GM18519 (cell line): ENCODE measurements around the gene MBP.

Source experiments
- ATAC-seq: cut with Tn5 transposase; IDR thresholded peaks from one replicate; pipeline ENCODE4 v1.9.1; 2021; ENCODE audit warnings: mild to moderate bottlenecking, moderate library complexity; ENCODE audit not compliant: unreplicated experiment, low FRiP score

The MBP gene

DNA sequence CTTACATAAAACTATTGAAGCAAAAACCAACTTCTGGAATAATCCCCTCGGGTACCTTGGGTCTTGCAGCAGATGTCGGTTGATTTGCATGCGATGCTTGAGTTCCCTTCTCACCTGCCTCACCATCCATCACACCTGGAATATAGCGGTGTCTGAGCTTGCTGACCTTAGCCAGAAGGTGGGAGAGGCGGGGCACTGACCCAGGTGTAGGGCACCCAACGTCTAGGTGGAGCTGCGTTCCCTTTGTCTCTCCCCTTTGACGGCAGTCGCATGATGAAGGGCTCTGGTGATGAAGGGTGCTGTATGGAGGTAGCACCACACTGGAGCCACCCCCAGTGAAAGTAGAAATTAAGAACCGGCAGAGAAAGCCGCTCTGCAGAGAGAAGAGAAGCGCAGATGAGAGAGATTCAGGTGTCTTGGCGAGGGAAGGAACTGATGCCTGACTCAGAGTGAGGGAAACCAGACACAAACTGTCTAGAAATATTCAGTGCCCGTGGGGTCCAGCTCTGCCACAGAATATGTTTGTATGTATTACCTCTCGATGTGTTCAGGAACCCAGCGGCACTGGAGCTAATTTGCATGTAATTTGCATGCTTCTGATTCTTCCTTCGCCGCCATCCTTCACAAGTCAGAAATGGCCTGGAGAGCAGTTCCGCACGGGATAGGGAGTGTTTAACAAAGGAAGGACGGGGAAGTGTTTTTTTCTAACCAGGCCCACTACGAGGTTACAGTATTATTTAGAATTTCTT is 19.4 kb upstream of the MBP start:
- peak; percentile 31 for ATAC-seq

DNA sequence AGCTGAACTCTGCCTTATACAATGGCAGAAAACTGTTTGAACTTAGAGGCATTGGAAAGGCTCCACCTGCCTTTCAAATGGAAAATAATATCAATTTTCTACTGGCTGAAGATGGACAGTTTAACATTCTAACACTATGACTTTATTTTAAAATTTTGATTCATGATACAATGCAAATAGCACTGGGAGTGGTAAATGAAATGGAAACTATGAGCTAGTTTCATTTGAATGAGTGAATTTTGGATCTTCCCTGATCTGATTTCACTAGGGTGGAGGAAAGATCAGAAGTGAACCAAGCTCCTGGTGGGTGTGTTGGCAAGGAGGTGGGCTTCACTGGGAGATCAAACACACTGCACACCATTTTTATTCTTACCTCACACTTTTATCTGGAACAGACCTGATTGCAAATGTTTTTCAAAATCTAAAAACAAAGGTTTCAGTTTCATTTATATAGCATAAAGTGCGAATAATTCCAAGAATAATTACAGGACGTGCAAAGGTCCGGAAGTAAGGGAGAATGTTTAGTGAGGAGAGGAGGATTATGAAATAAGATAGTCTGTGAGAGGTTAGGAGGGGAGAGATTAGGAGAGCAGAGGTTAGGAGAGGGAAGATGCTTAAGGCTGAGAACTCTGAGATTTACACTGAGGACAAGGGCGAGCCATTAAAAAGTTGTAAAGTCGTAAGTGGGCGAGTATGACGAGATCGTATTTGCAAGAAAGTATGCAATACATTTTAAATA is 18.6 kb upstream of the MBP start:
- no peak for ATAC-seq

GRCh38 chr18:77150588-77150987 is 18.0 kb upstream of the MBP start:
- ATAC-seq, result no peak

GRCh38 chr18:77148289-77148688 is 15.7 kb upstream of the MBP start:
- no peak for ATAC-seq

DNA sequence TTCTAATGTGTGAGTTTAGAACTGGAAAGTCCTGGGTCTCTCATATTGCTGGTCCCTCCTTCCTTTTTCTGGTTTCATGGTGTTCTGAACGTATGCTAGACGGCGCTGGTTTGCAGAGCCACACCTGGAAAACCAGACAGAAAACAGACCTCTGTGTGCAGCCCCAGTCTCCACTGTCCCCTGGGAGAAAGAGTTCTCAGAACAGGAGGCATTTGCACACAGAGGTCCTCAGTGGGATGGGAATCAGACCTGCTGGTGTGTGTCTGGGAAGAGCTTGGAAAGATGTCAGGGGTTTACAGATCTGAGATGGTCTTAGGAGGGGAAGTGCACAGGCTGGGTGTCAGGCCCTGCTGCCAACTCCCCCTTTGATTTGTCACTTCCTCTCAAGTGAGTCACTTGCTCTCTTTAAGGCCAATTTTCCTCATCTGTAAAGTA is 14.9 kb upstream of the MBP start:
- no peak for ATAC-seq

GRCh38 chr18:77146249-77147080 is 13.9 kb upstream of the MBP start:
- no peak for ATAC-seq

DNA sequence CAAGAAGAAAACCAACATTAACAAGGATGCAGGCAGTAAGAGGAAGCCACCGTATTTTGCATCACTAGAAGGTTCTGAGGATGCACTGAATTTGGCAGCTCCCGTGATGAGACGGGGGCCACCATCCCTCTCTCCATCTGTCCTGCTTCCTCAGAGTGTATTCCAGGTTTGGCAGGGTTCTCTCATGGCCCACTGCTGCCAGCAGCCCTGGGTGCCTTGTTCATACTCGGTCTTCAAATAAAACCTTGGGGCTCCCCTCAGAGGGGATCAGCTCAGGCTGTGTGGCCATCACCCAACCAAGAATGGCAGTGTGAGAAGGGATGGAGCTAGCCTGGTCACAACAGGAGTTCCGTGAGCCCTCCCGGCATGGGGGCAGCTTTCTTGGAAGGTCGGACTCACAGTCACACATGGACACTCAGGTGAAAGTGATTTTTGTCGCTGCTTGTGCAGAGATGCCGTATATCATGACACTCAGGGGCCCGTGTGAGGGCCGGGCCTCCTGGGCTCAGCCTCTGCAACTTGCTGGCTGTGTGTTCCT is 12.8 kb upstream of the MBP start:
- no peak for ATAC-seq

GRCh38 chr18:77144451-77145118 is 12.0 kb upstream of the MBP start:
- no peak for ATAC-seq

- ATAC-seq, result no peak
Measured at GRCh38 chr18:77144046-77144445, 11.5 kb upstream of the MBP start.

DNA sequence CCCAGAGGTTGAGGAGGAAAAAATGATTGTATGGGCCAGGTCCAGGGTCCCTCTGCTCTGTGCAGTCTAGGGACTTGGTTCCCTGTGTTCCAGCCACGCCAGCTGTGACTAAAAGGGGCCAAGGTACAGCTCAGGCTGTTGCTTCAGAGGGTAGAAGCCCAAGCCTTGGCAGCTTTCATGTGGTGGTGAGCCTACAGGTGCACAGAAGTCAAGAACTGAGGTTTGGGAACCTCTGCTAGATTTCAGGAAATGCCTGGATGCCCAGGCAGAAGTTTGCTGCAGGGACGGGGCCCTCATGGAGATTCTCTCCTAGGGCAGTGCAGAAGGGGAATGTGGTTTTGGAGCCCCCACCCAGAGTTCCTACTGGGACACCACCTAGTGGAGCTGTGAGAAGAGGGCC is 10.6 kb upstream of the MBP start:
- ATAC-seq, result no peak

DNA sequence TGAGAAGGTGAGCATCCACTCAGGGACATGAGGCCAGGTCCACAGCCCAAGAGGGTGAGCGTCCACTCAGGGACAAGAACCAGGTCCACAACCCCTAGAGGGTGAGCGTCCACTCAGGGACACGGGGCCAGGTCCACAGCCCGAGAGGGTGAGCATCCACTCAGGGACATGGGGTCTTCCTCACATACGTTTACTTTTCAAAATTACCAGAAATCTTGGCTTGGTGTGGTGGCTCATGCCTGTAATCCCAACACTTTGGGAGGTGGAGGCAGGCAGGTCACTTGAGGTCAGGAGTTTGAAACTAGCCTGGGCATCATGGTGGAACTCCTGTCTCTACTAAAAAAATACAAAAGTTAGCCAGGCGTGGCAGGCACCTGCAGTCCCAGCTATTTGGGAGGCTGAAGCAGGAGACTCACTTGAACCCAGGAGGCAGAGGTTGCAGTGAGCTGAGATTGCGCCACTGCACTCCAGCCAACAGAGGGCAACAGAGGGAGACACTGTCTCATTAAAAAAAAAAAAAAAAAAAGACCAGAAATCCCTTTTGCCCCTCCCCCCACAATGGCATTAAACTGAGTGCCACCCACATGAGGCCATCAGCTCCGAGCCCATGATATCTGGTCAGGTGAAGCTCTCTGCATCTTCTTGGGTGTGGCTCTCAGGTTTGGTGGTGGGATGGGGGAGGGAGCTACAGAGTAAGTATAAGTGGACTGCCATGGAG is 9.0 kb upstream of the MBP start:
- no peak for ATAC-seq

DNA sequence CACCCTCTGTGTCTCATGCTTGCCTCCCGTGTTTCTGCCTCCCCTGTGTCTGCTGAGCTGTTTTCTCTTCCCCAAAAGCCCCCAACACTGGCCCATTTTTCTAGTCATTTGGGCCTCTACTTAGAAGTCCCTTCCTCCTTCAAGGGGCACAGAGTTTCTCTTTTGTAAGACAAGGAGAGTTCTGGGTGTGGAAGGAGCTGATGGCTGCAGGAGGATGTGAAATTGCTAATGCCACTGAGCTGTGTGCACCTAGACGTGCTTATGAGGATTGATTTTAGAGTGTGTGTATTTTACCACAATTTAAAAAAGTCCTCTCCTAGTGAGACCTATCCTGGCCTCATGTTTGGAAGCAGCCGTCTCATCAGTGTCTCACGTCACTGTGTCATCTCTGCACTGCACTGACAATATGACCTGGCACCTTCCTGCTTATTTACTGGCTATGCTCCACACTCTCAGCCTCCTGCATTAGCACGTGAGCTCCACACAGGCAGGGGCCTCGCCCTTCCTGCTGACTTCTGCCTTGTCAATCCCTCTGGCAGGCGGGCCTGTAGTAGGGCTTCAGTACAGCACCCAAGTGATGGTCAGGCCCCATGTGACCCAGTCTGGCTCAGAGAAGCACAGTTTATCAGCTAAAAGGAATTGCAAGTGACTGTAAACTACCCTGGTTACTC is 8.0 kb upstream of the MBP start:
- no peak for ATAC-seq

- no peak for ATAC-seq
Measured at GRCh38 chr18:77140030-77140429, 7.4 kb upstream of the MBP start.

- ATAC-seq, result no peak
Measured at GRCh38 chr18:77139619-77140018, 7.0 kb upstream of the MBP start.

DNA sequence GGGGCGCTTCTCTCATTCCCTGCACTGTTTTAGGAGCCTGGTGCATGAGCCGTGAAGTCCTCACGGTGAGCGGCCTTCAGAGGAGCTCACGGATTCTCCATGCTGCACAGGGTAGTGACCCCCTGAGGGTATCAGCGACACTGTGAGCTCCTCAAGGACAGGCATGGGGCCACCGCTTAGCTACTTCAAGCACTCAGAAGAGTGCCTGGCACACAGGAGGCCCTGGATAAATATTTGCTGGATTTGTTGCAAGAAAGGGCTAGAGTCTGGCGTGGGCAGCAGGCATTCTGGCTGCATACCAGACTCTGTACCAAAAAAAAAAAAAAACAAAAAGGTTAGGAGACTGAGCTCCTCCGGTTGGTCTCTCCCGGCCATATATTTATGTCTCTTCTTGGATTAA is 5.7 kb upstream of the MBP start:
- ATAC-seq, result no peak

- no peak for ATAC-seq
Measured at GRCh38 chr18:77137851-77138250, 5.3 kb upstream of the MBP start.

DNA sequence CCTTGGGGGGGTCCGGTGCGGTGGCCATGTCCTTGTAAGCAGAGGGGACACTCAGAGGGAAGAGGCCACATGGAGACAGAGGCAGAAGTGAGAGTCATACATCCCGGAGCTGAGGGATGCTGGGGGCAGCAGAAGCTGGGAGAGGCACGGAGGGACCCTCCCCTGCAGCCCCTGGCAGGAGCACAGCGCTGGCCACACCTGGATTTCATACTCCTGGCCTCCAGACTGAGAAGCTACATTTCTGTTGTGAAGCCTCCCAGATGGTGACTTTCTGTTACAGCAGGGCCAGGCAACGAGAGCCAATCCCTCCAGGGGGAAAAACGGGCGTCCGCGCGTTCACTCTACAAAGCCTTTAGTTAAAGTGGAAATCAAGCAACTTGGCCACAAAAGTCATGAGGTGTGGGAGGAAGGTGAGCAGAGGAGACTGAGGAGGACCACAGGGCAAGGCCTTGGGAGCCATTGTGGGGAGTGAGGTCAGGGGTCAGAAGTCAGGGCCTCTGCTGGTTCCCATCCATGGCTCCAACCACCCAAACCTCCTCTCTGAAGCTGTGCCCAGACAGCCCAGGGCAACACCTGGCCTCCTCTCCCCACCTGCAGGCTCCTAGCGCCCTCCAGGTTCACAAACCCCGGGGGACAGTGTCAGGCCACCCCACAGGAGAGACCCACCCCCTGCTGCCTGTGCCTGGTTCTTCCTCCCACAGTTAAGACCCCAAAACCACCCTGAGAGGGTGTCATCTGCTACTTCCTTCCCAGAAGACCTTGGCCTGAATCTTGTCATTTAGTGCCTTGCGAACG is 4.5 kb upstream of the MBP start:
- no peak for ATAC-seq

DNA sequence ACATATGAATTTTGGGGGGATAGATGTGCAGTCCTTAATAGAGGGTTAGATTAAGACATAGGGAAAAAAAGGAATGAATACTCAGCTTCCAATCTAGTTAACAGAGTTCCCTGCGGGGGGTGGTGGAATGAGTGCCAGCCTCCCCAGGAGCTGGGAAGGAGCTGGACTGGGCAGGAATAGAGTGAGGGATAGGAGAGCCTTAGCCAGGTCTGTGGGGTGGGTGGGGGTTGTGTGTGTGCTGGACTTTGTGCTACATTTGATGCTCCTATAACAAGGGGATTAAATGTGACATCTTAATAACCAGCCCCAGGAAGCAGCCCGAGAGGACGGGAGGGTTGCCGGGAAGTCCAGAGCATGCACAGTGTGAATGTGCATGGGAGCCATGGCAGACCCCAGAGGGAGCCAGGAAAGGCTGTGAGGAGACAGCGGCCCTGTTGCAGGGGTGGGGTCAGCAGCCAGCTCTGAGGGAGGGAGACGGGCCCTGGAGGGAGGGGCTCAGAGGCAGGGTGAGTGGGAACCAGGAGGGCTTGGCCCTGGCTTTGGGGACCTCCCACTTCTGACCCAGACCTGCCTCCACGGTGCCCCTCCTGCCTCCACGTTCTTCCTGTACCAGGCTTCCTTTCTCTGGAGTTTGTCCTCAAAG is 3.6 kb upstream of the MBP start:
- ATAC-seq, result no peak
